ENCODE results near the gene TGFB2. TPM values are rescaled to one million over a fixed set of nuclear protein-coding genes. Genes with fewer than 3 reads are reported as not detected.

TGFB2 gene
- total RNA-seq, 4 donors from 2014 or later = 0.40 to 1.9 (median 0.57) TPM

- no peak overlapping the region for H3K4me3 ChIP-seq
- H3K27ac ChIP-seq = peak overlapping the region in 1 of 4 donors; percentile 60
- no peak for DNase-seq
- no peaks in the 10 kb centered on the region for H3K36me3 ChIP-seq
- H3K4me1 ChIP-seq = peaks cover 0 to 17% (median 0%) of the 10 kb centered on the region in 3 donors
- H3K27me3 ChIP-seq = no peaks in the 10 kb centered on the region
- intact Hi-C loops (cut with DNase I) = no loop called here
- no peaks in the 10 kb centered on the region for H3K9me3 ChIP-seq
- TF ChIP-seq POLR2A (IDR thresholded peaks at IDR 0.05) = no peak
- TF ChIP-seq CTCF (IDR thresholded peaks at IDR 0.05) = no peak
- WGBS, 2 donors = 77 to 82% methylated on average over 7 of the region's 7 CpGs
Observed at GRCh38 chr1:218403300-218403699, 58.2 kb downstream of the TGFB2 start.

- TF ChIP-seq CTCF (IDR thresholded peaks at IDR 0.05) (no peak), POLR2A (IDR thresholded peaks at IDR 0.05) (no peak)
- no peaks in the 10 kb centered on the region for H3K27me3 ChIP-seq
- peaks cover 0 to 6% (median 0%) of the 10 kb centered on the region in 3 donors for H3K4me1 ChIP-seq
- H3K27ac ChIP-seq = no peak overlapping the region
- no peaks in the 10 kb centered on the region for H3K9me3 ChIP-seq
- WGBS, 2 donors = 29 to 69% methylated on average over 1 of the region's 1 CpG
- intact Hi-C loops (cut with DNase I) = no loop called here
- H3K36me3 ChIP-seq = no peaks in the 10 kb centered on the region
- H3K4me3 ChIP-seq = no peak overlapping the region
- DNase-seq = no peak
Observed at GRCh38 chr1:218407630-218408029, 62.5 kb downstream of the TGFB2 start.

- no peaks in the 10 kb centered on the region for H3K9me3 ChIP-seq
- WGBS, 2 donors = 88 to 89% methylated on average over 4 of the region's 6 CpGs
- H3K27me3 ChIP-seq = no peaks in the 10 kb centered on the region
- no peak overlapping the region for H3K27ac ChIP-seq
- no peak overlapping the region for H3K4me3 ChIP-seq
- intact Hi-C loops (cut with DNase I) = no loop called here
- peaks cover 0 to 1% (median 0%) of the 10 kb centered on the region in 3 donors for H3K4me1 ChIP-seq
- no peak for TF ChIP-seq CTCF (IDR thresholded peaks at IDR 0.05)
- no peak for TF ChIP-seq POLR2A (IDR thresholded peaks at IDR 0.05)
- H3K36me3 ChIP-seq = no peaks in the 10 kb centered on the region
- DNase-seq = no peak
Observed at GRCh38 chr1:218408135-218408534, 63.0 kb downstream of the TGFB2 start.

- Histone ChIP-seq H3K4me1 (no peaks in the 10 kb centered on the region), H3K9me3 (no peaks in the 10 kb centered on the region), H3K27me3 (no peaks in the 10 kb centered on the region), H3K27ac (no peak overlapping the region), H3K4me3 (no peak overlapping the region), H3K36me3 (no peaks in the 10 kb centered on the region)
- WGBS, 2 donors = 79 to 84% methylated on average over 8 to 9 of the region's 9 CpGs
- DNase-seq = no peak
- TF ChIP-seq POLR2A (IDR thresholded peaks at IDR 0.05) (no peak), CTCF (IDR thresholded peaks at IDR 0.05) (no peak)
- intact Hi-C loops (cut with DNase I) = no loop called here
Observed at GRCh38 chr1:218408942-218409341, 63.8 kb downstream of the TGFB2 start.

GRCh38 chr1:218409946-218410510, 64.9 kb downstream of the TGFB2 start:
- DNase-seq = no peak
- Histone ChIP-seq H3K27ac (no peak overlapping the region), H3K4me1 (no peaks in the 10 kb centered on the region), H3K9me3 (no peaks in the 10 kb centered on the region), H3K27me3 (no peaks in the 10 kb centered on the region), H3K36me3 (no peaks in the 10 kb centered on the region), H3K4me3 (no peak overlapping the region)
- TF ChIP-seq POLR2A (IDR thresholded peaks at IDR 0.05) = no peak
- TF ChIP-seq CTCF (IDR thresholded peaks at IDR 0.05) = no peak
- 30 to 48% methylated on average over 7 to 8 of the region's 8 CpGs for WGBS, 2 donors
- intact Hi-C loops (cut with DNase I) = no loop called here
